ENCODE data around the gene CBFA2T3.

DNA sequence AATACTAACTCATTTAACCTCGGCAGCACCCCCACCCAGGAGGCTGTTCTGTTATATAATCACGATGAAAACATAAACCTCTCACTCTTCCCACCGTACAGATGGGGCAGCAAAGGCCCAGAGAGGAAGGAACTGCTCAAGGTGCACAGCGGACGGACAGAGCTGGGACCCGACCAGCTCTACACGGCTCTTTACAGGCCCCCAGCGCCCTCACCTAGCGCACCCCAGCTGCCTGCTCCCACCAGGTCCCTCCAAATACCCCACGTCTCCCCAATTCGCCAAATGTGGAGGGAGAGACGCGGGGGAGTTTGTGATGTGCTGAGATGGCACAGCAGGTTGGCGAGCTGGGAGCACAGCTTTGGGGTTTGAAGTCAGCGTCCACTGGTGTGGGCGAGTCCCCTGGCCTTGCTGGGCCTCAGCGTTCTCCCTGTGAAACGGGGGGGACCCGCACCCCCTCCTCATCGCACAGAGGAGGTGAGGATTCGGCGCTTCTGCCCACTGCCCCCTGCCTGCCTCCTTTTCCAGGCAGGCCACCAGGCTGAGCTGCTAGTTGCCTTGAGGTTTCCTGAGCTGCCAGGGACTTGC is 54.1 kb downstream of the CBFA2T3 start:
- no peak for TF ChIP-seq CTCF (IDR thresholded peaks at IDR 0.05; ENCODE audit: insufficient read depth, low read length)
- TF ChIP-seq POLR2AphosphoS5 (IDR thresholded peaks at IDR 0.05; ENCODE audit: low read depth), result no peak
- TF ChIP-seq REST (IDR thresholded peaks at IDR 0.05; ENCODE audit: insufficient replicate concordance, low read depth), result no peak
- TF ChIP-seq GABPA (IDR thresholded peaks at IDR 0.05; ENCODE audit: low read depth), result no peak
- TF ChIP-seq SPI1 (IDR thresholded peaks at IDR 0.05; ENCODE audit: borderline replicate concordance, low read depth), result no peak

Data from HL-60 (cell line).